ENCODE data around the gene DRD4. TPM values are rescaled to one million over a fixed set of nuclear protein-coding genes. Genes with fewer than 3 reads are reported as not detected.

Gene DRD4
- total RNA-seq, 1 donor from 2014 or later: 2.6 TPM

DNA sequence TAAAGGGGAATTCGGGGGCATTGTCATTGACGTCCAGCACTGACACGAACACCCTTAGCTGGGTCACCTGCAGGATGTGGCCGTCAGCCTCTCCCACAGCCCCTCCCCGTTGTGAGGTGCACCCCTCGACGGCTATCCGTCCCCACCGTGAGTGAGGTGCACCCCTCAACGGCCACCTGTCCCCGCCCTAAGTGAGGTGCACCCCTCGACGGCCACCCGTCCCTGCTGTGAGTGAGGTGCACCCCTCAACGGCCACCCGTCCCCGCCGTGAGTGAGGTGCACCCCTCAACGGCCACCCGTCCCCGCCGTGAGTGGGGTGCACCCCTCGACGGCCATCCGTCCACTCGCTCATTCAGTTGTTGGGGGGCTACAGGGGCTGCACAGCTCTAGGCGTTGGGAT is 15.2 kb upstream of the DRD4 start:
- no peak for DNase-seq (ENCODE audit: low spot score)

DNA sequence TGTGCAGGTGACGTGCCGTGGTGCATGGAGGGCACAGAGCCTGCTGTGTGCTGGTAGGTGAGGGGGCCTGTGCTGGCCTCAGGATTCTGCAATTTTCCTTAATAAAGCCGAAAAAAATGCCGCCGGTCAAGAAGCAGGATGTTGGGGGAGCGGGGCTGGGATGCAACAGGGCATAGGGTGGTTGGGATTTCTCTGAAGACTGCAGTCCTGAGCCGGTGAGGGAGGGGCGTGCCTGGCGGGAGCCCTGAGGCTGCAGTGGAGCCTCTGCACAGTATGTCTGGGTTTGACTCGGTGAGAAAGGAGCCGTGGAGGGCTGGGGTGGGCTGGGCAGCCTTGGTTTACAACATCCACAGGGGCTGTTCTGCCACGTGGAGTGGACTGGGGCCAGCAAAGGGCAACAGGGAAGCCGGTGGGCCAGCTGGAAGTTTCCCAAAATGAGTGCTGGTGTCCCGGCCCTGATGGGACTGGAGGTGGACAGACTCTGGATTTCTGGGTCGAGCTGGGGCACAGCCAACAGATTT is 13.7 kb upstream of the DRD4 start:
- no peak for DNase-seq (ENCODE audit: low spot score)

DNA sequence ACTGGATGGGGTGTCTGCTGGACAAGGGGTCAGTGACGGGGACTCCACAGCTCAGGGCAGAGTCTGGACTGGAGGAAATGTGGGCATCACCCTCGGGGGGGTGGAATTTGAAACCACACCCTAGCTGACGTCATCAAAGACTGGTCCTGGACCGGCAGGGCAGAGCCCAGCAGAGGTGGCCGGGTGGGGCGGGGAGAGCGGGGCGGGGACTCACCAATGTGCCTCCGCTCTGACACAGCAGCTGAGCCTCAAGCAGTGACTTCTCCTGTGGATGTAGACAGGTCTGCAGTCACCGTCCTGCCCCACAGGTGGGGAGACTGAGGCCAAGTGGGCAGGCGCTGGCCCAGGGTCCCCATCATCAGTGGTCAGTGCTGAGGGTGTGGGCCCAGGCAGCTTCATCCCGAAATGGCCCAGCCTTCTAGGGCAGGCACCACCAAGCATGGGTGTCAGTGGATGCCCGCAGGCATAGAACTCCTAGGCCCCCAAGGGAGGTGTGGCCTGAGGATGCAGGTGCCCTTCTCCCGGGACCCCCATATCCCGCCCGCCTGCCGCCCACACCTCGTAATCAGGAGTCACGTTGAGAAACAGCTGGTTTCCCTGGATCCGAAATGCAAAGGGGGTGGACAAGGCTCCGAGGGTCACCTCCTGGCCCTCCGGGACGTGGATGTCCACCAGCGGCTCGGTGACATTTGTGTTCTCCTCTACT is 12.9 kb upstream of the DRD4 start:
- DNase-seq (ENCODE audit: low spot score): peak; percentile 64

DNA sequence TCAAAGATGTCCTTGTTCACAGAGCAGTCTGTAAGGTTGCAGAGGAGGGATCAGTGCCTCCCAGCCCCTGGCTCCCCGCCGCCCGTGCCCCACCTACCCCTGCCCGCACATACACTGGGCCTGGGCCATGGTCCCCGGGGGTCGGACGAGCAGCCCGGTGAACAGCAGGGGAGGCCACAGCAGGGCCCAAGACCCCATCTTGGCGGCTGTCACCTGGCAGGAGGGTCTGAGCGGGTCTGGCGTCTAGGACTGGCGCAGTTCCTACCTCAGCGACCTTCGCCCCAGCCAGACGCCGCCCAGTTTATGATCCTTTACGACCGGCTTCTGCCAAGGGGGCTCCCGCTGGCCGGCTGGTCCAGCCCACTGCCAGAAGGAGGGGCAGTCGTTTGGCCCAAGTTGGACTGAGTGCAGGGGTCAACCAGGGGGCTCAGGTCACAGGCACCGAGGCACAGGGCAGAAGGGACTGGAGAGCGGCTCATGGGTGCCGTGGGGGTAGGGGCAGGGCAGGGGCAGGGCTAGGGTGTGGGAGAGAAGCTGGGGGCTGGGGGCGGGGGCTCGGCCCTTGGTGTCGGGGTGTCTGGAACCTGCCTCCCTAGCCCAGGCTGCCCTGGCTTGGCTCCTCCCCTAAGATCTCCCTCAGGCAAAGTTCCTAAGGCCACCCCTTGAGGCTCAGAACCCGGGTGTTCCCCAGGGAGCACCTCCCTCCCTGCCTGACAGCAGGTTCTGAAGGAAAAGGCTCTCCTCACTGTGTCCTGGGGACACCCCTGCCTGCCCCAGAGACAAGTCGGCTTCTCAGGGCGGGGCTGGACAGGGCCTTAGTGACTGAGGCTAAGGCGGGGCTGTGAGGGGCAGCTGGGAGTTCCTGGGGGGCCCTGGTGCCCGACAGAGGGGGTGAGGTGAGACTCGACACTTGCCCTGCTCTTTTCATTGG is 12.1 kb upstream of the DRD4 start, which contains the start of gene CDHR5:
Gene CDHR5, minus strand, starts transcription at position 251 of the 931 bp plus-strand sequence. Its CDS starts 53 bp downstream, at position 198.
- no peak for DNase-seq (ENCODE audit: low spot score)

GRCh38 chr11:625636-626268 is 11.3 kb upstream of the DRD4 start:
- no peak for DNase-seq (ENCODE audit: low spot score)

- DNase-seq (ENCODE audit: low spot score): no peak
Observed at GRCh38 chr11:626475-627307, 10.4 kb upstream of the DRD4 start, which contains the start of gene SCT. Gene SCT, minus strand, starts transcription at chr11:627181. Its CDS starts 38 bp downstream, at chr11:627143.

GRCh38 chr11:627308-627576 is 9.8 kb upstream of the DRD4 start:
- no peak for DNase-seq (ENCODE audit: low spot score)

DNA sequence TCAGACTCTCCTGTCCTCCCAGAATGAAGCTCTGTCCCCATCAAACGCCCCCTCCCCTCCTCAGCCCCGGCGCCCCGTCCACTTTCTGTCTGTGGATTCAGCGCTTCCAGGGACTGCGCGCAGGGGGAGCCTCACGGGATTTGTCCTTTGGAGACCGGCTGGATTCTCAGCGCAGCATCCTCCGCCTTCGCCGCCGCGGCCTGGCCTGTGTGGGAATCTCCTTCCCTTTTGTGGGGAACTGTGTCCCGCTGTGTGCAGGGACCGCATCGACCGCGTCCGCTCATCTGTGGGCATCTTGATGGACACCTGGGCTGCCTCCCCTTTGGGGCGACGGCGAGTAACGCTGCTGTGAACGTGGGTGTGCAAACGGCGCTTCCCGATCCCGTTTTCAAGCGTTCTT is 9.0 kb upstream of the DRD4 start:
- DNase-seq (ENCODE audit: low spot score): no peak

- no peak for DNase-seq (ENCODE audit: low spot score)
Observed at GRCh38 chr11:629237-629583, 7.9 kb upstream of the DRD4 start.

GRCh38 chr11:630871-631270 is 6.2 kb upstream of the DRD4 start:
- DNase-seq (ENCODE audit: low spot score): no peak

- no peak for DNase-seq (ENCODE audit: low spot score)
Observed at GRCh38 chr11:635945-636510, 1.0 kb upstream of the DRD4 start.

DNA sequence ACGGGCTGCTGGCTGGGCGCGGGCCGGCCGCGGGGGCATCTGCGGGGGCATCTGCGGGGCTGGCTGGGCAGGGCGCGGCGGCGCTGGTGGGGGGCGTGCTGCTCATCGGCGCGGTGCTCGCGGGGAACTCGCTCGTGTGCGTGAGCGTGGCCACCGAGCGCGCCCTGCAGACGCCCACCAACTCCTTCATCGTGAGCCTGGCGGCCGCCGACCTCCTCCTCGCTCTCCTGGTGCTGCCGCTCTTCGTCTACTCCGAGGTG is 194 bp downstream of the DRD4 start:
- DNase-seq (ENCODE audit: low spot score): no peak

DNA sequence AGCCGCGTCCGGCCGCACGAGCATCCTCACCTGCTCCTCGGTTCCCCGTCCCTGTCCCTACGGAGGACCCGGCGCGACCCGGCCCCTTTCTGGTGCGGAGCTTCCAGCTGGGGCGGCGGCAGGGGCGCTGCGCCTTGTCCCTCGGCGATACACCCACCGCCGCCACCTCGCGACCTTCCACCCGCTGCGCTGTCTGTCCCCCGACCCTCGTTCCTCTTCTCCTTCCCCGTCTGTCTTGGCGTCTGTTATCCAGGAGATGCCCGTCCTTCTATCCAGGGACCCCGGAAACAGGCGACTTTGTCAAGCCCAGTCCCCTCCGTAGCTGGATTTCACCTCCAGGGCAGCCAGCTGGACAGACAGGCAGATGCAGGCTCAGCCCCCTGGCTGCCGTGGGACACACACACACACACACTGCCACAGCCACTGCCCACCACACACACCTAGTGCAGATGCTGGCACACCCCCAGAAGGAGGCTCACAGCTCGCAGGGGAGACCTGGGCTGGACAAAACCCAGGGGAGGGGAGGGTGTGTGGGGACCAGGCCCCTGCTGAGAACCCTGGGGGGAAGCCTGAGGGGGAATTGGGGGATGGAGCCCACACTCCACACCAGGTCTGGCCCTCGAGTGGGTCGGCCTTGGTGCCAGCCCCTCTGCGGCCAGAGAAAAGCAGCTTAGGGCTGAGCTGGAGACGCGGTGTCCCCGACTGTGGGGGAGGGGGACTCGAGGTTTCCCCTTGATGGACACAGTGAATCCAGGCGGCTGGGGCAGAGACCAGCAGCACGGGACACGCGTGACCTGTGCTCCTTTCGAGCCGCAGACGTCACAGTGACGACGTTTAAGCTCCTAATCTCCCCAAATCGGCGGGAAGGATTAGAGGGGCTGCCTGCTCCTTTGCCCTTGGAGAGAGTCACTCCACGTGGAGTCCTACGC is 788 bp downstream of the DRD4 start:
- DNase-seq (ENCODE audit: low spot score): no peak

DNA sequence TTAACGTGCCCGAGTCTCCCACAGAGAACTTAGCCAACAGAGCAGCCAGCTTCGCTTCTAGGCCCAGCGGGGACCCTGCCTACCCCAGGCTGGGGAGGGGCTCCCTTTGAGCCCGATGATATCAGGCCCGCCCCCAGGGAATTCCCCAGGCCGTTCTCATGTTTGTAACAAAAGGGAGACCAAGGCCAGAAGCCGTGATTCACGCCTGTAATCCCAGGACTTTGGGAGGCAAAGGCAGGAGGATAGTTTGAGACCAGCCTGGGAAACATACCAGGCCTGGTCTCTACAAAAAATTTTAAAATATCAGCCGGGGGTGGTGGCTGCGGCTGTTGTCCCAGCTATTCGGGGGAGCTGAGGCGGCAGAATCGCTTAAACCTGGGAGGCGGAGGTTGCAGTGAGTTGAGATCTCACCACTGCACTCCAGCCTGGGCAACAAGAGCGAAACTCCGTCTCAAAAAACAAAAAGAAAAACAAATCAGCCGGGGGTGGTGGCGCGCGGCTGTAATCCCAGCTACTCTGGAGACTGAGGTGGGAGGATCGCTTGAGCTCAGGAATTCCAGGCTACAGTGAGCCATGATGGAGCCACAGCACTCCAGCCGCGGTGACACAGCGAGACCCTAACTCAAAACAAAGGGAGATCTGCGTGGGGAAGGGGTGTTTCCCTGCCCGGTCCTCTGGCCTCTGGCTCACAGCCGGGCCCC is 1.7 kb downstream of the DRD4 start:
- DNase-seq (ENCODE audit: low spot score): no peak

GRCh38 chr11:639332-639955 is 2.4 kb downstream of the DRD4 start:
- DNase-seq (ENCODE audit: low spot score): no peak

DNA sequence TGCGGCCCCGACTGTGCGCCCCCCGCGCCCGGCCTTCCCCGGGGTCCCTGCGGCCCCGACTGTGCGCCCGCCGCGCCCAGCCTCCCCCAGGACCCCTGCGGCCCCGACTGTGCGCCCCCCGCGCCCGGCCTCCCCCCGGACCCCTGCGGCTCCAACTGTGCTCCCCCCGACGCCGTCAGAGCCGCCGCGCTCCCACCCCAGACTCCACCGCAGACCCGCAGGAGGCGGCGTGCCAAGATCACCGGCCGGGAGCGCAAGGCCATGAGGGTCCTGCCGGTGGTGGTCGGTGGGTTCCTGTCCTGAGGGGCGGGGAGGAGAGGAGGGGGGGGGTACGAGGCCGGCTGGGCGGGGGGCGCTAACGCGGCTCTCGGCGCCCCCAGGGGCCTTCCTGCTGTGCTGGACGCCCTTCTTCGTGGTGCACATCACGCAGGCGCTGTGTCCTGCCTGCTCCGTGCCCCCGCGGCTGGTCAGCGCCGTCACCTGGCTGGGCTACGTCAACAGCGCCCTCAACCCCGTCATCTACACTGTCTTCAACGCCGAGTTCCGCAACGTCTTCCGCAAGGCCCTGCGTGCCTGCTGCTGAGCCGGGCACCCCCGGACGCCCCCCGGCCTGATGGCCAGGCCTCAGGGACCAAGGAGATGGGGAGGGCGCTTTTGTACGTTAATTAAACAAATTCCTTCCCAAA is 3.1 kb downstream of the DRD4 start:
- DNase-seq (ENCODE audit: low spot score): no peak

GRCh38 chr11:641806-642370 is 4.8 kb downstream of the DRD4 start:
- DNase-seq (ENCODE audit: low spot score): no peak

- no peak for DNase-seq (ENCODE audit: low spot score)
Observed at GRCh38 chr11:643366-643765, 6.3 kb downstream of the DRD4 start.
